HFFc6 (cell line): Measurements from ENCODE around the gene THAP5. TPM values are rescaled to one million over a fixed set of nuclear protein-coding genes. Genes with fewer than 3 reads are reported as not detected.

ENCODE experiments used
- DNase-seq: peaks from one replicate; pipeline ENCODE4 v3.0.0-alpha.2; 2018
- H3K27ac Mint-ChIP-seq: 2 replicates; pipeline ENCODE4 v1.8.0; 2020; ENCODE audit warnings: mild to moderate bottlenecking, mixed read lengths
- H3K27me3 Mint-ChIP-seq: 2 replicates; pipeline ENCODE4 v1.8.0; 2021; ENCODE audit warnings: mild to moderate bottlenecking, moderate library complexity, mixed read lengths; ENCODE audit not compliant: insufficient read depth
- H3K36me3 Mint-ChIP-seq: 2 replicates; pipeline ENCODE4 v1.8.0; 2021; ENCODE audit warnings: low read depth, mixed read lengths
- H3K4me1 Mint-ChIP-seq: 2 replicates; pipeline ENCODE4 v1.8.0; 2020; ENCODE audit warnings: low read depth, mixed read lengths
- H3K4me3 Mint-ChIP-seq: 2 replicates; pipeline ENCODE4 v1.8.0; 2020; ENCODE audit warnings: mild to moderate bottlenecking, moderate library complexity, mixed read lengths
- H3K9me3 Mint-ChIP-seq: 2 replicates; pipeline ENCODE4 v1.8.0; 2020; ENCODE audit warnings: mild to moderate bottlenecking, mixed read lengths
- total RNA-seq, 6 experiments: library from RNA; stranded (reverse); fragmentation: NEBNext Ultra II Directional; extraction: Animal tissue kit (Norgen Biotek cat#: 25700); gene quantifications; 2 replicates in 1 of 6; 3 replicates in 5 of 6; pipeline ENCODE4 v1.2.3, GENCODE V29; 2021
- TF ChIP-seq, protein P1 (sequence below): fragments of 200-600 bp; sonication (generic); IDR thresholded peaks from 2 replicates; pipeline ENCODE4 v1.5.0; 2021; ENCODE audit warnings: antibody characterized with exemption, mild to moderate bottlenecking

THAP5 gene
- total RNA-seq, 6 experiments from 2014 or later: 20.2 to 26.3 (median 24.5) TPM

DNA sequence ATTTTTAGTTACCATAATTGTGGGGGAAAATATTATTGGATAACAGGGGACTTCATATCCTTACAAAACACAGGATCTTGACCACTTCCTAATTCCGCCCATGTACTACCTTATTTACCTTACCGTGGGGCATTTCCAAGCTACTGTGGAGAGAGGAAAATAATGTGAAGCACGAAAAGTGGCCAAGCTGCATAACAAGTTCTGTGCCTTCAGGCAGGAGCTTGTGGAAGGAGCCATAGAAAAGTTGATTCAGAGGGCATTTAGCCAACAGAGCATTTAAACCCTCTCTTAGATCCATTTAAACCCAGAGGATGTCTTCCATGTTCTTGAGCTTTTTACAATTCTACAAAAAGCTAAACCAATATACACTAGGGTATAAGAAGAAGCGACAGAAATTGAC lies 41.8 kb upstream of the THAP5 start:
- no peak overlapping the region for H3K4me3 Mint-ChIP-seq
- no peaks in the 10 kb centered on the region for H3K9me3 Mint-ChIP-seq
- H3K4me1 Mint-ChIP-seq: no peaks in the 10 kb centered on the region
- peaks cover 5% of the 10 kb centered on the region for H3K27me3 Mint-ChIP-seq
- H3K36me3 Mint-ChIP-seq: no peaks in the 10 kb centered on the region
- TF ChIP-seq, protein P1, sequence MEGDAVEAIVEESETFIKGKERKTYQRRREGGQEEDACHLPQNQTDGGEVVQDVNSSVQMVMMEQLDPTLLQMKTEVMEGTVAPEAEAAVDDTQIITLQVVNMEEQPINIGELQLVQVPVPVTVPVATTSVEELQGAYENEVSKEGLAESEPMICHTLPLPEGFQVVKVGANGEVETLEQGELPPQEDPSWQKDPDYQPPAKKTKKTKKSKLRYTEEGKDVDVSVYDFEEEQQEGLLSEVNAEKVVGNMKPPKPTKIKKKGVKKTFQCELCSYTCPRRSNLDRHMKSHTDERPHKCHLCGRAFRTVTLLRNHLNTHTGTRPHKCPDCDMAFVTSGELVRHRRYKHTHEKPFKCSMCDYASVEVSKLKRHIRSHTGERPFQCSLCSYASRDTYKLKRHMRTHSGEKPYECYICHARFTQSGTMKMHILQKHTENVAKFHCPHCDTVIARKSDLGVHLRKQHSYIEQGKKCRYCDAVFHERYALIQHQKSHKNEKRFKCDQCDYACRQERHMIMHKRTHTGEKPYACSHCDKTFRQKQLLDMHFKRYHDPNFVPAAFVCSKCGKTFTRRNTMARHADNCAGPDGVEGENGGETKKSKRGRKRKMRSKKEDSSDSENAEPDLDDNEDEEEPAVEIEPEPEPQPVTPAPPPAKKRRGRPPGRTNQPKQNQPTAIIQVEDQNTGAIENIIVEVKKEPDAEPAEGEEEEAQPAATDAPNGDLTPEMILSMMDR: no peak
- DNase-seq: no peak
- no peak overlapping the region for H3K27ac Mint-ChIP-seq

GRCh38 chr7:108609643-108610042 lies 40.1 kb upstream of the THAP5 start:
- Mint-ChIP-seq H3K4me3 (no peak overlapping the region), H3K9me3 (no peaks in the 10 kb centered on the region)

DNA sequence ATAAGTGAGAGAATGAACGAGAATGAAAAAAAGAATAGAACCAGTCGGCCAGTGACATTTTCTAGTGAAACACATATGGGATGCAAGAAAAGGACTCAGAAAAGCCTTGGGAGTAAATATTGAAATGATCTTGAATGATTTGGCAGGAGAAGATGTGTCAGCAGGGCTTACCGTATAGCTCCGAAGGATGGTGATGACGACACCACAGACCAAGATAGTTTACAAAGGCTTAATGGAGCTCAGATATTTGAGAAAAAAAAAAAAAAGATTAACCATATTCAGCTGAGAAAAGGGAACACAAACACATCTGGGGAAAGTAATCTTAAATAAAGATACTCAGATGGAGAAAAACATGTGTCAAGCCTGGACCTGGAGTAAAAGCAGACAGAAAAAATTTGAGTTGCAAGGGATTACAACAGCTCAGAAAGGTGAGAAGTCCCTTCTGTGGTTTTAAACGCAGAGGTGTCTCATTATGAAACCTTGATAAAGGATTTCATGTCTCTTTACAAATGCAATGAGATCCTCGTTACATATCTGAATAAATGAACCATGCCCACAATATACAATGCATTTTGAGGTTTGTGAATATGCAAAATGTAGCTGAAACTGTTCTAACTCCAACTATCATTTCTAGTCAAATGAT lies 36.2 kb upstream of the THAP5 start:
- H3K9me3 Mint-ChIP-seq: no peaks in the 10 kb centered on the region
- peaks cover 5% of the 10 kb centered on the region for H3K27me3 Mint-ChIP-seq
- H3K36me3 Mint-ChIP-seq: no peaks in the 10 kb centered on the region
- DNase-seq: no peak
- TF ChIP-seq, protein P1: no peak
- H3K4me1 Mint-ChIP-seq: no peaks in the 10 kb centered on the region
- no peak overlapping the region for H3K4me3 Mint-ChIP-seq
- H3K27ac Mint-ChIP-seq: no peak overlapping the region

More at GRCh38 chr7:108609643-108610042, 40.1 kb upstream of the THAP5 start:
- TF ChIP-seq, protein P1: no peak
- peaks cover 5% of the 10 kb centered on the region for H3K27me3 Mint-ChIP-seq
- DNase-seq: no peak
- no peak overlapping the region for H3K27ac Mint-ChIP-seq
- no peaks in the 10 kb centered on the region for H3K36me3 Mint-ChIP-seq
- no peaks in the 10 kb centered on the region for H3K4me1 Mint-ChIP-seq

DNA sequence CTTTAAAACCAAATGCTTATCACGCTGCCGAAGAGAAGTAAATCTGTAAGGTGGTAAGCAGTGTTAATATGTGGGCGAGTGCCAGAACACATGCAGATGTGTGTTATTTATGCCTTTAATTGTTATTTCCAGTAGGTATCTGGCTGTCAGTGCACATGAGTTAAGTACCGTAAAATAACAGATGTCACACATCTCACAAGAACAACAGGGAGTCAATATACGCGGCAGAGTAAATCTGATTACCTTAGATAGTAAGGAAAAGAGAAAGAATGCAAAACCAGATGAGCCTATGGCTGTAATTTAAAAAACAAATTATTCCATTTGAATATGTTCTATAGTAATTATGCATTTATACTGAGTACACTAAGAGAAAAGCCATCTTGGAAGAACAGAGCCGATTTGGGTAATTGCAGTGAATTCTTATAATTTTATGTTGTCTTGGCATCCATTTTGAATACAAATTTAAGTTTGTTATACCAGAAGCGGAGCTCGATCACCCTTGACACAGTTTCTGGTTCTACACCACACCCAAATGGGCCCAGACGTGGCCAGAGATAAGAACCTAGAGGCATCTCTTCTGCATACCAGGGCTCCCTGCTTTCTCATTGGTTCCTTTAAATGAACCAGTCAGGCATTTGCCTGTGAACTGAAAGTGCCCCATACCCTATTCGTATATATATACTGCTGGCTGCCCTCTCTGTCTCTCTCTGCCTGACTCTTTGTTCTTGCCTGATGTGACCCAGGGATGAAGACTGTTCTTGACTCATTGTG lies 35.0 kb upstream of the THAP5 start:
- H3K4me1 Mint-ChIP-seq: no peaks in the 10 kb centered on the region
- no peaks in the 10 kb centered on the region for H3K9me3 Mint-ChIP-seq
- no peak for DNase-seq
- TF ChIP-seq, protein P1: no peak
- peaks cover 10% of the 10 kb centered on the region for H3K27me3 Mint-ChIP-seq
- no peak overlapping the region for H3K27ac Mint-ChIP-seq
- no peaks in the 10 kb centered on the region for H3K36me3 Mint-ChIP-seq
- H3K4me3 Mint-ChIP-seq: no peak overlapping the region

DNA sequence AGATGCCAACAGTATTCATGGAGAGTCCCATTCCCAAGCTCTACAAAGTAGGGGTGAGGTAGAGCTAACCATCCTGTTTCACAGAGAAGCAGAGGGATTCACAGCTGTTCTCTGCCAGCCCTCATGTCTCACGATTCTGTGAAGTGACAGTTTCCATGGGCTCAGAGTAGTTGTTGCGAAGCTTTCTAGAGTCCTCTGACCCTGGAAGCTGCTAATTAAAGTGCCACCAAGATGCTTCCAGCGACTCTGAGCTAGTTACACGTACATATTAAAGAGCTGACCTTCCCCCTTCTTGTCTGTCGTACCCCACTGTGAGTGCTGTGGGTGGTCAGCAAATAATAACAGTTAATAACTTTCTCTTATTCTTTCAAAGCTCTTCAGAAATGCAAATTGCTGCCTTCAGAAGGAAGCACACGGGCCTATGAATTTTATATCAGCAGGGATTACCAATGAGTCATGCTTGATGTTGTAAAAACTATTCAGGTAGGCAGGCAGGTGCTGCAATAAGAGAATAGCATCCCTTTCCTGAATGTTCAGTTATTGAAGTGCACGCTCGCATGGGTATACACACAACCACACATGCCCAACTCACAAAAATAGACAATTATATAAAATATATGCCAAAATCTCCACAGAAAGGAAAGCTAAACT lies 34.3 kb upstream of the THAP5 start:
- no peaks in the 10 kb centered on the region for H3K9me3 Mint-ChIP-seq
- TF ChIP-seq, protein P1: no peak
- H3K4me1 Mint-ChIP-seq: no peaks in the 10 kb centered on the region
- no peak overlapping the region for H3K27ac Mint-ChIP-seq
- no peaks in the 10 kb centered on the region for H3K36me3 Mint-ChIP-seq
- peaks cover 12% of the 10 kb centered on the region for H3K27me3 Mint-ChIP-seq
- H3K4me3 Mint-ChIP-seq: no peak overlapping the region
- no peak for DNase-seq
